KMS-11 (cell line): ENCODE results near the gene LPP.

Experiments used
- H2AFZ ChIP-seq: fragments of 200-600 bp; sonication (generic); 2 replicates; pipeline ENCODE4 v1.6.1; 2016; ENCODE audit warnings: antibody characterized with exemption, mixed run types, low read depth
- H3K27ac ChIP-seq: fragments of 200-600 bp; sonication (generic); 2 replicates; pipeline ENCODE4 v1.6.1; 2016; ENCODE audit warnings: mild to moderate bottlenecking, mixed run types
- H3K27me3 ChIP-seq: fragments of 200-600 bp; sonication (generic); 2 replicates; pipeline ENCODE4 v1.6.1; 2017; ENCODE audit warnings: mild to moderate bottlenecking, low read depth, mixed run types, moderate library complexity; ENCODE audit not compliant: insufficient read depth
- H3K36me3 ChIP-seq: fragments of 200-600 bp; sonication (generic); 2 replicates; pipeline ENCODE4 v1.6.1; 2017; ENCODE audit warnings: mild to moderate bottlenecking, mixed run types; ENCODE audit not compliant: insufficient read depth
- H3K4me1 ChIP-seq: fragments of 200-600 bp; sonication (generic); 2 replicates; pipeline ENCODE4 v1.6.1; 2016; ENCODE audit warnings: mild to moderate bottlenecking, low read depth, mixed run types; ENCODE audit not compliant: poor library complexity, severe bottlenecking
- H3K4me2 ChIP-seq: fragments of 200-600 bp; sonication (generic); 2 replicates; pipeline ENCODE4 v1.7.0; 2016; ENCODE audit warnings: mild to moderate bottlenecking, mixed run types
- H3K4me3 ChIP-seq: fragments of 200-600 bp; sonication (generic); IDR thresholded peaks from 2 replicates; pipeline ENCODE4 v1.6.1; 2017; ENCODE audit warnings: low read depth, low read length, mixed read lengths; ENCODE audit not compliant: insufficient read depth
- H3K79me2 ChIP-seq: fragments of 200-600 bp; sonication (generic); 2 replicates; pipeline ENCODE4 v1.6.1; 2016; ENCODE audit warnings: low read depth, mixed run types; ENCODE audit not compliant: insufficient read depth
- H3K9ac ChIP-seq: fragments of 200-600 bp; sonication (generic); 2 replicates; pipeline ENCODE4 v1.6.1; 2016; ENCODE audit warnings: mild to moderate bottlenecking, mixed run types
- H4K20me1 ChIP-seq: fragments of 200-600 bp; sonication (generic); 2 replicates; pipeline ENCODE4 v1.6.1; 2016; ENCODE audit warnings: mild to moderate bottlenecking, mixed run types; ENCODE audit not compliant: insufficient read depth
- CTCF ChIP-seq: fragments of 200-600 bp; sonication (generic); conservative IDR thresholded peaks from 2 replicates; pipeline ENCODE4 v1.6.1; 2017; ENCODE audit warnings: low read depth, mild to moderate bottlenecking, antibody characterized with exemption, low read length, moderate library complexity, mixed read lengths

The LPP gene

GRCh38 chr3:188580223-188580622 is 426.3 kb downstream of the LPP start:
- no peaks in the 10 kb centered on the region for H3K36me3 ChIP-seq
- no peaks in the 10 kb centered on the region for H3K79me2 ChIP-seq
- no peaks in the 10 kb centered on the region for H4K20me1 ChIP-seq
- H3K27me3 ChIP-seq, result no peaks in the 10 kb centered on the region
- TF ChIP-seq CTCF, result no peak
- H3K4me3 ChIP-seq, result no peak overlapping the region
- no peak overlapping the region for H3K4me2 ChIP-seq
- H3K27ac ChIP-seq, result no peak overlapping the region
- H3K9ac ChIP-seq, result no peak overlapping the region
- H3K4me1 ChIP-seq, result no peaks in the 10 kb centered on the region
- H2AFZ ChIP-seq, result no peak overlapping the region

DNA sequence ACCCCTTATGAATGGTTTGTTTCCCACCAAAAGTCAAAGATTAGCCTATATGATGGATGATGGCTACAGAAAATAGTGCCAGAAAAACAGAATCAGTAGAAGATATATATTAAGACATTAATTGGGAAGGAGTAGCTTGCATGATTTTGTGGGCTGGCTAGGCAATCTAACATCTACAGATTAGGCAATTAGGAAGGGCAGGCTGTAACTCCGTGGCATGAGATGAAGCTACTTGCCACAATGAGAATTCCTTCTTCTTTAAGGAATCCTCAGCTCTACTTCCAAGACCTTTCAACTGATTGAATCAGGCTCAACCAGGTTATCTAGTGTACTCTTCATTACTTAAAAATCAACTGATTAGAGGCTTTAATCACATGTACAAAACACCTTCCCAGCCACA is 426.7 kb downstream of the LPP start:
- no peak overlapping the region for H3K27ac ChIP-seq
- H2AFZ ChIP-seq, result no peak overlapping the region
- no peaks in the 10 kb centered on the region for H3K36me3 ChIP-seq
- H4K20me1 ChIP-seq, result no peaks in the 10 kb centered on the region
- no peak for TF ChIP-seq CTCF
- H3K4me1 ChIP-seq, result no peaks in the 10 kb centered on the region
- H3K27me3 ChIP-seq, result no peaks in the 10 kb centered on the region
- no peak overlapping the region for H3K9ac ChIP-seq
- no peak overlapping the region for H3K4me2 ChIP-seq
- no peak overlapping the region for H3K4me3 ChIP-seq
- no peaks in the 10 kb centered on the region for H3K79me2 ChIP-seq

DNA sequence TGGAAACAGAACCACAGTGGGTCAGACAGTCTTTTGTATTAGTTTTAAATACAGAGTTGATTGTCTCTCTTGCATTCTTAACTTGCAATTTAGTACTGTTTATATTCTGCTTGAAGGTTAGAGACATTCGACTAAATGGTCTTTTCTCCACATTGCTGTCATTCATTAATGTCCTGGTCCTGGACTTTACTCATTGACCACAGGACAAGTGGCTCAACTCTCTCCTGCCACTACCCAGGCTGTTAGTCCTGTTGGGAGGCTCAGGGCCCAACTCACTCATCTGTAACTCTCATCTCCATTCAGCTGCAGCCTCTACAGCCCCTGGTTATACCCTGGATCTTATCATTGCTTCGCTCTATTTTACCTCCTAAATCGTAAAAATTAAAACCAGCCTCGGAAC is 427.4 kb downstream of the LPP start:
- Histone ChIP-seq H3K4me3 (no peak overlapping the region), H3K27ac (no peak overlapping the region), H3K9ac (no peak overlapping the region), H3K4me2 (no peak overlapping the region), H3K4me1 (no peaks in the 10 kb centered on the region), H4K20me1 (no peaks in the 10 kb centered on the region), H2AFZ (no peak overlapping the region), H3K79me2 (no peaks in the 10 kb centered on the region), H3K36me3 (no peaks in the 10 kb centered on the region), H3K27me3 (no peaks in the 10 kb centered on the region)
- no peak for TF ChIP-seq CTCF

DNA sequence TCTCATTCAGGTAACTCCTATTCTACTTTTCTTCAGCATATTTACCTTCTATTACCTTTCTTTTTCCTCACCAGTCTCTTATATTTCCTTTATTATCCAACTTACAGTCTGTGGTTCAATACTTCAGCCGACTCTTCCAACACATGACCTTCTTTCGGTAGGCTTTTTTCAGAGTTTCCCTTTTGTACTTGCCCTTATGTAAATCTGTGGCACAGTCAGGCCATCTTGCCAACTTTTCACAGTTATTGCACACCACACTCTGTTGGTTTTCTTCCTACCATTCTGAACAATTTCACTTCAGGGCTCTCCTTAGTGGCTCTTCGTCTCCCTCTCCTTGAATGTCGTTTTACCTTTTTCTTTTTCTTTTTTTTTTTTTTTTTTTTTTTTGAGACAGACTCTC is 427.8 kb downstream of the LPP start:
- Histone ChIP-seq H3K4me1 (no peaks in the 10 kb centered on the region), H2AFZ (no peak overlapping the region), H4K20me1 (no peaks in the 10 kb centered on the region), H3K9ac (no peak overlapping the region), H3K36me3 (no peaks in the 10 kb centered on the region), H3K27ac (no peak overlapping the region), H3K4me3 (no peak overlapping the region), H3K79me2 (no peaks in the 10 kb centered on the region), H3K4me2 (no peak overlapping the region), H3K27me3 (no peaks in the 10 kb centered on the region)
- TF ChIP-seq CTCF, result no peak
